H9 (cell line): ENCODE results near the gene TGFBR1. TPM values are rescaled to one million over a fixed set of nuclear protein-coding genes. Genes with fewer than 3 reads are reported as not detected.

Experiments used
- DNase-seq: peaks from one replicate; pipeline ENCODE4 v3.0.0-alpha.2; 2017
- H2AFZ ChIP-seq: one replicate; pipeline ENCODE4 v1.6.1; 2013; ENCODE audit warnings: mild to moderate bottlenecking, low read length, control low read depth, moderate library complexity
- H2AK5ac ChIP-seq: 2 replicates; pipeline ENCODE4 v1.6.1; 2013; ENCODE audit warnings: low read length, control low read depth, mixed read lengths; ENCODE audit not compliant: insufficient read length
- H2BK120ac ChIP-seq: one replicate; pipeline ENCODE4 v1.6.1; 2013; ENCODE audit warnings: low read depth, mild to moderate bottlenecking, low read length, control low read depth, inconsistent platforms; ENCODE audit not compliant: poor library complexity, severe bottlenecking
- H2BK12ac ChIP-seq: 2 replicates; pipeline ENCODE4 v1.6.1; 2013; ENCODE audit warnings: low read length, control low read depth, mixed read lengths, low read depth; ENCODE audit not compliant: insufficient read length
- H2BK15ac ChIP-seq: 2 replicates; pipeline ENCODE4 v1.6.1; 2013; ENCODE audit warnings: low read depth, low read length, control low read depth
- H2BK20ac ChIP-seq: one replicate; pipeline ENCODE4 v1.6.1; 2013; ENCODE audit warnings: low read depth, mild to moderate bottlenecking, low read length, control low read depth, inconsistent platforms; ENCODE audit not compliant: poor library complexity, severe bottlenecking
- H2BK5ac ChIP-seq: 2 replicates; pipeline ENCODE4 v1.6.1; 2013; ENCODE audit warnings: low read length, control low read depth, mixed read lengths; ENCODE audit not compliant: insufficient read length
- H3K14ac ChIP-seq: 2 replicates; pipeline ENCODE4 v1.6.1; 2013; ENCODE audit warnings: low read length, control low read depth; ENCODE audit not compliant: insufficient read depth
- H3K18ac ChIP-seq: 2 replicates; pipeline ENCODE4 v1.6.1; 2013; ENCODE audit warnings: low read depth, mild to moderate bottlenecking, mixed read lengths, low read length, control low read depth; ENCODE audit not compliant: insufficient read length
- H3K23ac ChIP-seq: 2 replicates; pipeline ENCODE4 v1.6.1; 2013; ENCODE audit warnings: low read length, control low read depth, mixed read lengths, low read depth; ENCODE audit not compliant: insufficient read length
- H3K23me2 ChIP-seq: 2 replicates; pipeline ENCODE4 v1.6.1; 2013; ENCODE audit warnings: low read depth, mild to moderate bottlenecking, mixed read lengths, low read length, control low read depth; ENCODE audit not compliant: insufficient read length, poor library complexity, severe bottlenecking
- H3K27ac ChIP-seq: 2 replicates; pipeline ENCODE4 v1.5.1; 2013; ENCODE audit warnings: low read length, control low read depth, mixed read lengths, low read depth; ENCODE audit not compliant: insufficient read length
- H3K27me3 ChIP-seq: 2 replicates; pipeline ENCODE4 v1.6.1; 2013; ENCODE audit warnings: low read length, control low read depth, inconsistent platforms; ENCODE audit not compliant: insufficient read depth
- H3K4ac ChIP-seq: 2 replicates; pipeline ENCODE4 v1.6.1; 2013; ENCODE audit warnings: low read depth, mild to moderate bottlenecking, control low read depth, inconsistent platforms, low read length, moderate library complexity
- H3K4me1 ChIP-seq: 2 replicates; pipeline ENCODE4 v1.6.1; 2013; ENCODE audit warnings: low read length, control low read depth, inconsistent platforms; ENCODE audit not compliant: insufficient read depth
- H3K4me2 ChIP-seq: 2 replicates; pipeline ENCODE4 v1.6.1; 2013; ENCODE audit warnings: low read length, control low read depth, mixed read lengths; ENCODE audit not compliant: insufficient read length, insufficient read depth
- H3K56ac ChIP-seq: 2 replicates; pipeline ENCODE4 v1.6.1; 2013; ENCODE audit warnings: low read depth, mild to moderate bottlenecking, mixed read lengths, low read length, control low read depth; ENCODE audit not compliant: insufficient read length
- H3K79me1 ChIP-seq: 2 replicates; pipeline ENCODE4 v1.6.1; 2013; ENCODE audit warnings: low read depth, mild to moderate bottlenecking, moderate library complexity, low read length, control low read depth, inconsistent platforms; ENCODE audit not compliant: insufficient read depth, poor library complexity, severe bottlenecking
- H3K79me2 ChIP-seq: 2 replicates; pipeline ENCODE4 v1.6.1; 2013; ENCODE audit warnings: low read length, control low read depth, inconsistent platforms; ENCODE audit not compliant: insufficient read depth
- H3K9ac ChIP-seq: 2 replicates; pipeline ENCODE4 v1.6.1; 2013; ENCODE audit warnings: low read length, control low read depth, mixed read lengths; ENCODE audit not compliant: insufficient read length; ENCODE audit errors: extremely low read depth
- H3K9me3 ChIP-seq: one replicate; pipeline ENCODE4 v1.6.1; 2013; ENCODE audit warnings: low read depth, low read length, inconsistent platforms; ENCODE audit not compliant: control insufficient read depth
- H3T11ph ChIP-seq: one replicate; pipeline ENCODE4 v1.6.1; 2013; ENCODE audit warnings: mild to moderate bottlenecking, low read length, control low read depth, inconsistent platforms
- H4K20me1 ChIP-seq: one replicate; pipeline ENCODE4 v1.6.1; 2013; ENCODE audit not compliant: control insufficient read depth, insufficient read length, insufficient read depth
- H4K5ac ChIP-seq: 2 replicates; pipeline ENCODE4 v1.6.1; 2013; ENCODE audit warnings: low read depth, mild to moderate bottlenecking, mixed read lengths, low read length, control low read depth; ENCODE audit not compliant: insufficient read length
- H4K8ac ChIP-seq: replicated peaks from 2 replicates; pipeline ENCODE4 v1.6.1; 2013; ENCODE audit warnings: low read length, control low read depth, mixed read lengths, low read depth; ENCODE audit not compliant: insufficient read length
- H4K91ac ChIP-seq: 2 replicates; pipeline ENCODE4 v1.6.1; 2013; ENCODE audit warnings: low read depth, mild to moderate bottlenecking, moderate library complexity, mixed read lengths, low read length, control low read depth; ENCODE audit not compliant: insufficient read length
- H3K27ac Mint-ChIP-seq, 3 experiments: 2 replicates in 2 of 3; 3 replicates in 1 of 3; pipeline ENCODE4 v1.8.0; 2020 to 2021; ENCODE audit warnings: mixed read lengths in 3 of 3, mild to moderate bottlenecking in 1 of 3, moderate library complexity in 1 of 3
- H3K27me3 Mint-ChIP-seq: 2 replicates; pipeline ENCODE4 v1.8.0; 2021; ENCODE audit warnings: low read depth, mild to moderate bottlenecking, moderate library complexity, mixed read lengths
- H3K36me3 Mint-ChIP-seq, 3 experiments: 2 replicates in 2 of 3; 3 replicates in 1 of 3; pipeline ENCODE4 v1.8.0; 2020 to 2021; ENCODE audit warnings: low read depth in 3 of 3, mixed read lengths in 3 of 3; ENCODE audit not compliant: insufficient read depth in 1 of 3
- H3K4me1 Mint-ChIP-seq, 2 experiments: 2 replicates each; pipeline ENCODE4 v1.8.0; 2020; ENCODE audit warnings: mixed read lengths in 2 of 2
- H3K4me3 Mint-ChIP-seq, 2 experiments: 2 replicates in 1 of 2; 3 replicates in 1 of 2; pipeline ENCODE4 v1.8.0; 2020 to 2021; ENCODE audit warnings: mild to moderate bottlenecking in 2 of 2, mixed read lengths in 2 of 2, moderate library complexity in 1 of 2
- H3K9me3 Mint-ChIP-seq, 2 experiments: 2 replicates in 1 of 2; 3 replicates in 1 of 2; pipeline ENCODE4 v1.8.0; 2020; ENCODE audit warnings: mild to moderate bottlenecking in 2 of 2, mixed read lengths in 2 of 2, moderate library complexity in 1 of 2
- WGBS: extraction: QIAGEN DNeasy Blood & Tissue Kit; methylation state at CpG from one replicate; pipeline ENCODE4 v1.1.7; 2013; ENCODE audit warnings: missing lambda C conversion rate, low lambda C conversion rate, mixed read lengths; ENCODE audit not compliant: insufficient read length; ENCODE audit errors: extremely low coverage; 5-methylcytosine and 5-hydroxymethylcytosine counted together
- total RNA-seq: library from RNA; stranded (reverse); gene quantifications from 2 replicates; pipeline ENCODE4 v1.2.1, GENCODE V29; 2021
- TF ChIP-seq, protein P1 (sequence below): fragments of 200-600 bp; sonication (generic); conservative IDR thresholded peaks from 3 replicates; pipeline ENCODE4 v1.8.0; 2021; ENCODE audit warnings: antibody characterized with exemption, mild to moderate bottlenecking

Gene TGFBR1
- total RNA-seq, 1 experiment from 2014 or later = 59.3 TPM

DNA sequence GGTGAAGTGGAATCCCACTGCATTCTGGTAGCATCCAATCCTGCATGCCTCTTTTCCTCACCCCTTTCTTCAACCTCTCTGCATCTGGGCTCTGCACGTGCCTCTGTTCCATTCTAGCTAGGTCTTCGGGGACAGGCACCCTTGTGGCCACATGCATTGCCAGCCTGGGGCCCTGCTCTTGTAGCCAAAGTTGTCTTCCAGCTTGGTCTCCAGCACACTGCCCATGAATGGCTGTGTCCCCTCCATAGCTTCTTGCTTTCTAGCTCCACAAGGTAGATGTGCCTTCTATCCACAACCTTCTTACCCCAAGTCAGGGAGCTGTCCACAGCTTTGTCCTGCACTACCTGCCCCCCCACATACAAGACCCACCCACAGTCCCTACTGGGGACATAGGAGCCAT, 84.3 kb downstream of the TGFBR1 start:
- Histone ChIP-seq H4K20me1 (no peaks in the 10 kb centered on the region), H3K23ac (no peak overlapping the region), H3K4me1 (no peaks in the 10 kb centered on the region; the same call in 1 of the 2 replicates), H3K18ac (no peak overlapping the region), H3K9ac (no peak overlapping the region), H3T11ph (no peak overlapping the region), H3K4me2 (no peak overlapping the region), H4K8ac (no peak overlapping the region), H3K9me3 (no peaks in the 10 kb centered on the region), H2AFZ (no peak overlapping the region), H2AK5ac (no peak overlapping the region), H4K91ac (no peak overlapping the region), H3K14ac (no peak overlapping the region), H3K27ac (no peak overlapping the region), H2BK20ac (no peak overlapping the region), H2BK5ac (no peak overlapping the region), H3K23me2 (no peaks in the 10 kb centered on the region), H3K4ac (no peak overlapping the region), H3K56ac (no peak overlapping the region), H3K27me3 (no peaks in the 10 kb centered on the region; the same call in 1 of the 2 replicates), H2BK15ac (no peak overlapping the region), H3K79me2 (no peaks in the 10 kb centered on the region), H2BK120ac (no peak overlapping the region), H3K79me1 (no peaks in the 10 kb centered on the region), H4K5ac (no peak overlapping the region), H2BK12ac (no peak overlapping the region)
- no peak for DNase-seq
- Mint-ChIP-seq H3K27ac (no peak overlapping the region), H3K27me3 (no peaks in the 10 kb centered on the region; the same call in 1 of the 2 replicates), H3K4me3 (no peak overlapping the region), H3K9me3 (peaks cover 0 to 2% of the 10 kb centered on the region in 2 experiments; a peak in 2 of 5 replicates), H3K36me3 (no peaks in the 10 kb centered on the region; a peak in 1 of 7 replicates), H3K4me1 (peaks cover 9 to 10% of the 10 kb centered on the region in 2 experiments)
- no CpG with 5 or more reads among the region's 2 CpGs for WGBS
- TF ChIP-seq, protein P1, sequence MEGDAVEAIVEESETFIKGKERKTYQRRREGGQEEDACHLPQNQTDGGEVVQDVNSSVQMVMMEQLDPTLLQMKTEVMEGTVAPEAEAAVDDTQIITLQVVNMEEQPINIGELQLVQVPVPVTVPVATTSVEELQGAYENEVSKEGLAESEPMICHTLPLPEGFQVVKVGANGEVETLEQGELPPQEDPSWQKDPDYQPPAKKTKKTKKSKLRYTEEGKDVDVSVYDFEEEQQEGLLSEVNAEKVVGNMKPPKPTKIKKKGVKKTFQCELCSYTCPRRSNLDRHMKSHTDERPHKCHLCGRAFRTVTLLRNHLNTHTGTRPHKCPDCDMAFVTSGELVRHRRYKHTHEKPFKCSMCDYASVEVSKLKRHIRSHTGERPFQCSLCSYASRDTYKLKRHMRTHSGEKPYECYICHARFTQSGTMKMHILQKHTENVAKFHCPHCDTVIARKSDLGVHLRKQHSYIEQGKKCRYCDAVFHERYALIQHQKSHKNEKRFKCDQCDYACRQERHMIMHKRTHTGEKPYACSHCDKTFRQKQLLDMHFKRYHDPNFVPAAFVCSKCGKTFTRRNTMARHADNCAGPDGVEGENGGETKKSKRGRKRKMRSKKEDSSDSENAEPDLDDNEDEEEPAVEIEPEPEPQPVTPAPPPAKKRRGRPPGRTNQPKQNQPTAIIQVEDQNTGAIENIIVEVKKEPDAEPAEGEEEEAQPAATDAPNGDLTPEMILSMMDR = no peak
